HG03460 (cell line): ENCODE data around the gene MIS18BP1.
A peak's percentile ranks its signal among the peaks of the same experiment; 100 is the strongest.
"Not testable (repeated sequence)": the region's sequence is repeated elsewhere in the genome, so short reads cannot be mapped to it uniquely, and the experiment has no call there.

Source experiments
- ATAC-seq: cut with Tn5 transposase; IDR thresholded peaks from one replicate; pipeline ENCODE4 v1.9.1; 2021; ENCODE audit not compliant: unreplicated experiment

The MIS18BP1 gene

DNA sequence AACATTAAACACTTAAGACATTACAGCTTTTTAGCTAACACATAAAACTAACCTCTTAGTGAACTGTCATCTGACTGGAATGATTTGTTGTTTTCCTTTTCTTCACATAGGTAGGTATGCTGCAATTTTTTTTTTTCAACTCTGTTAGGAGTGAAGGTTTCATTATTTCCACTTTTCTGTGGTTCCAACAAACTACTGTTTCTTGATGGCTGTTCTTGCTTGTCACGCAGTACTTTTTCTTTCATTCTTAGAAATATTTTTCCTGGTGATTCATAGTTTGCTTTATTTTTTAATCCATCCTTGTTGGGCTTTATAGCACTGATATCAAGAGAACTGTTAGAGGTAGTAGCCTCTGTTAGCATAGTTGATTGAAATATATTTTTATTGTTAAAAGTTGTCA lies 6.3 kb downstream of the MIS18BP1 start:
- ATAC-seq, result no peak

DNA sequence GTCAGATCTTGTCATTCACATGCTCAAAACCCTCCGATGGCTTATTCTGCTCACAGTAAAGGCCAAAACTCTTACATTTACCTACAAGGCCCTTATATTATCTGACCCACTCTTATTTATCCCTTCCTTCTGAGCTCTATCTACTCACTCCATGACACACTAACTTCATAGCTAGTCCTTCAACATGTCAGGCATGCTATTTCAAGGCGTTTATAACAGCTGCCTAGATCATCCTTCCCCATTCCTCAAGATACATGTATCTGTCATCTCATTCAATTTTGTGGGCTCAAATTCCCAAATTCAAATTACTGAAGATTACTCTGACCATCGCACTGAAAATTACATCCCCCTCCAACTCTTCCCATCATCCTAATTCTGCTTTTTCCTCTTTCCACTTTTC lies 6.9 kb downstream of the MIS18BP1 start:
- ATAC-seq, result no peak

DNA sequence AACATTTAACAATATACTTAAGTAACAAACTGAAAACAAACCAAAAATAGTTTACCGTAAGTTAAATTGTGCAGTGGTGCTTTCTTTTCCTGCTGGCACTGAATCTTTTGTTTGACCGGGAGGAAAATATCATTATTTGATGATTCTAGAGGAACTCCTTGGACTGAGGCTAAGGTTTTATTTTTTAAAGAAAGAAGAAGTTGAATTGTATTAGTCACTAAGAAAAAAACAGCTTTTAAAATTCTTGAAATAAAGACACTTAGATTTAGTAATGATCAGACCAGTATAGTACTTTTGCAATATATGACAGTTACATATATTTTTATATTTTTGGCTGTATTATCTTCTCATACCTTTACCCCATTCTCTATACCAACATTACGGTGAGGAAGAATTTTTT lies 10.3 kb downstream of the MIS18BP1 start:
- no peak for ATAC-seq

DNA sequence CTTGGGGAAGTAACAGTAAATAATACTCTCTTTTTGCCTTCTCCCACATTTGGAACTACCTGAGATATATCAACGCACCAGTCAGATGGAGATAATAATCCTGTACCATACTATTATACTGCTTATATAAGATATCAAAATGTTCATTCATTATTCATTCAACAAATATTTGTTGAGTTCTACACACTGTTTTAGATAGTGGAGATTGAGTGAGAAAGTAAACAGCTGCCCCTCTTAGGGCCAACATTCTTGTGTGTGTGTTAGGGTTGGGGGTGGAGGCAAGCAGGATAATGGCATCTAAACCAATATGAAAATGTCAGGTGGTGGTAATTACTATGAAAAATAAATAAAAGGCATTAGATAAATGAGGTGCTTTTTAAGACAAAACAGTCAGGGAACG lies 14.0 kb downstream of the MIS18BP1 start:
- ATAC-seq, result no peak

DNA sequence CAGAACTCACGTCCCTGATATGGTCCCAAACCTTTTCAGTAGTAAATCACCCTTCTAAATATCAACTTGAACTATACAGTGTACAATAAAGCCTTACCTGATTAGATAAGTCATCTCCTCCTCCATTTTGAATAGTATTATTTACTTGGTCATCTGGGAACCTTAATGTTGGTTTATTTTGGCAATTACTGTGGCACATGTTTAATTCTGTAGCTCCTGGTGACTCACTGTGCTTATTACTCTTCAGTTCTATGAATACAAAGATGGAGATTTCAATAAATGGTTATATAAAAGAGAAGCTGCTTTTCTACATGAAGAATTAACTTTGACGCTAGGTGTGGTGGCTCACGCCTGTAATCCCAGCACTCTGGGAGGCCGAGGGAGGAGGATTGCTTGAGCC lies 25.4 kb downstream of the MIS18BP1 start:
- ATAC-seq, result no peak

DNA sequence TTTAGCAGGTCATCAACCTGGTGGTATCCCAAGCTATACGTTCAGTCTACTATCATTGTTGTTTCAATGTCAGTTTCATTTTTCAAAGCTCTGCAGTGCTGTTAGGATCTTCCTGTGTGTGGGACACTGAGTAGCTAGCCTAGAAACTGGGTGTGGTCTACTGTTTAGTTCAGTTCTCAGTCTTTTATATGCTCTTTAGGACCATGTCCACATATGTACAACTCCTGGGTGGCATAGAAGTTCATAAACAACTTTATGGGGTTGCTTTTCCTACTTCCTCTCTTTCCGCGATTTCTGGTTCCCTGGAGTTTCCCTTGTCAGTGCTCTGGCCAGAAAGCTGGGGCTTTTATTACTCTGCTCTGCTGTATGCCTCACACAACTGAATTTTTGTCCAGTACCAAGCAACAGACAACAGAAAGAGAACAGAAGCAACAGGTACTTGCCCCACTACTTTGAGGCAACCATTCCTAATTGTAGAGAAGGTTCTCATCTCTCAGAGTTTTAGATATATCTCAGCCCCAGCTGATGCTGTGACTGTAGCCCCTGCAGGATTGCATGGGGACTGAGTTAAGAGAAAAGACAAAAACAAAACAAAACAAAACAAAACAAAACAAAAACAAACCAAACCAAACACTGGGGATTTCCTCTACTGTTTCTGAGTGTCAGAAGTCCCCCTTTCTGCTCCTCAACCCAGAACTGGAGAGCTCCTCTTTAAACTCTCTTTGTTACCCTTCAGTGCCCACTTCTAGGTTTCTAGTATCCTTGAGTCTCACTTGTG lies 30.3 kb downstream of the MIS18BP1 start:
- ATAC-seq, result peak; percentile 66

DNA sequence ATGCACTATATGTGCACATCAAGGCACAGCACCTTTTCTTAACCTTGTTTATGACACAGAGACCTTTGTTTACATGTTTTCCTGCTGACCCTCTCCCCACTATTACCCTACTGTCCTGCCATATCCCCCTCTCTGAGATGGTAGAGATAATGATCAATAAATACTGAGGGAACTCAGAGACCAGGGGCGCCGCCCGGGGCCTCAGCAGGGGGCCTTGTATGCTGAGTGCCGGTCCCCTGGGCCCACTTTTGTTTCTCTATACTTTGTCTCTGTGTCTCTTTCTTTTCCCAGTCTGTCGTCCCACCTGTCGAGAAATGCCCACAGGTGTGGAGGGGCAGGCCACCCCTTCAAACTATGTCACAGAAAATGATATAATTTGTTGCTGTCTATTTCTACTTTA lies 38.7 kb downstream of the MIS18BP1 start:
- ATAC-seq, result not testable (repeated sequence)

DNA sequence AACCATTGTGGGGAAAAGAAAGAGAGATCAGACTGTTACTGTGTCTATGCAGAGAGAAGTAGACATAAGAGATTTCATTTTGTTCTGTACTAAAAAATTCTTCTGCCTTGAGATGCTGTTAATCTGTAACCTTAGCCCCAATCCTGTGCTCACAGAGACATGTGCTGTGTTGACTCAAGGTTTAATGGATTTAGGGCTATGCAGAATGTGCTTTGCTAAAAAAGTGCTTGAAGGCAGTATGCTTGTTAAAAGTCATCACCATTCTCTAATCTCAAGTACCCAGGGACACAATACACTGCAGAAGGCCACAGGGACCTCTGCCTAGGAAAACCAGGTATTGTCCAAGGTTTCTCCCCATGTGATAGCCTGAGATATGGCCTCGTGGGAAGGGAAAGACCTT lies 39.3 kb downstream of the MIS18BP1 start:
- not testable (repeated sequence) for ATAC-seq

DNA sequence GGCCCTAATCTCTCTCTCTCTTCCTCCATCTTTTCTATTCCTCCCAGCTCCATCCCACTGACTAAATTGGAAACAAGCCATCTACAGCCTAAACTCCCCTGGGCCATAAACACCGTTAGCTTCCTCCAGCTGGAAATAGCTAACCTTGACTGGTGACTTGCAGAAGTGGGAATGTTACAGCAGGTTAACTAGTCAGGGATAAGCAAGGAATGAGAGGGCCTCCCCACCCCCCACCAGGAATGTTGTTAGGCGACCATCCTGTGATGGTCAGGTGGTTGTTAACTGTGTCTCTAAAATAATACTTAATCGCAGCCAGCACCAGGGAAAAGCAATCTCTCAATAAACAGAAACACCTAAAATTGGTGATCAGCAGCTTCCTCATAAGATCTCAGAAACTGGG lies 40.8 kb downstream of the MIS18BP1 start:
- ATAC-seq, result no peak

DNA sequence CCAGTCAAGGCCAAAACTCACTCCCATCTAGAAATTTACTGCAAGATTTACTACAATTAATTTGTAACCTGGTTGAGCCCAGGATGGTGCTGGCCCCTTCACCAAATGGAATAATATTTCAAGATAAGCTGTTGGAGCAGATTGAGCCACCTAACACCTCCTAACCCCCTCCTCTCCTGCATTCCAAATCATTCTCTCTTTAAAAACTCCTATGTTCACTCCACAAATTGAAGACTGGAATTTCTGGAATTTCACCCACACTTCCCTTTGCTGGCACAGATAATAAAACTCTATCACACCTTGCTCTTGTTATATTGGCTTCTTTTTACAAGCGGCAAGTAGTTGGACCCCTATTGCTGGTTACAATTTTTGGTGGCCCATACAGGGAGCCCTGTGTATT lies 41.7 kb downstream of the MIS18BP1 start:
- no peak for ATAC-seq

DNA sequence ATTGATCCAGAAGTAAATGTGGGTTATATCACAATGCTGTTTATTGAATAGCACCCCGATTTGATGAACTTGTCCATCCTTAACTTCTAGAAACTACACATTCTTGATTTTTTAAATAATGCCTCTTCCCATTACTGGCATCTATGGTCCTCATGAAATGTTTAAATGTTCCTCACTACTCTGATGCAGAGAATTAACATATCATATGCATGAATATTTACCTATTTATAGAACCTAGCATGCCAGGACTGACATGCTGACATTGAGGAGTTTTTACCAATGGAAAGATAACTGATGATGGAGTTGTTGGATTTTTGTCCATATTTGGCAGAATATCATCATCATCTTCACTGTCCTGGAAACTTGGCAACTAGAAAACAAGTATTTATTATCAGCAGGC lies 42.8 kb downstream of the MIS18BP1 start:
- ATAC-seq, result no peak

DNA sequence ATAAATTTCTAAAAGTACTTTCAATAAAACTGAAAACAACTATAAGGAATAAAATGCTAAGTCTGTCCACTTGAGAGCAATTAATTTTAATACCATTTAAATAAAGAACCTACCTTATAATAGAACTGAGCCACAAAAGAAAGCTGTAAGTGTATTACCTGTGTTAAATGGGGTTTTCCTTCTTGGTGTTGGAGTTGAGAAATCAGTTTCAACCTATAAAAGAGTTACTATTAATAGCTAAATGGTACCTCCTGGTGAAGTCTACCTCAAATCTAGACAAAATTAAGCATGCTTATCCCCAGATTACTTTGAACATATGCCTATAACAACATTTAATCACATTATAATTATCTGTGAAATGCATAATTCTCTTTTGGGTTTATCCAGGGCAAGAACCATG lies 48.8 kb downstream of the MIS18BP1 start:
- ATAC-seq, result no peak

DNA sequence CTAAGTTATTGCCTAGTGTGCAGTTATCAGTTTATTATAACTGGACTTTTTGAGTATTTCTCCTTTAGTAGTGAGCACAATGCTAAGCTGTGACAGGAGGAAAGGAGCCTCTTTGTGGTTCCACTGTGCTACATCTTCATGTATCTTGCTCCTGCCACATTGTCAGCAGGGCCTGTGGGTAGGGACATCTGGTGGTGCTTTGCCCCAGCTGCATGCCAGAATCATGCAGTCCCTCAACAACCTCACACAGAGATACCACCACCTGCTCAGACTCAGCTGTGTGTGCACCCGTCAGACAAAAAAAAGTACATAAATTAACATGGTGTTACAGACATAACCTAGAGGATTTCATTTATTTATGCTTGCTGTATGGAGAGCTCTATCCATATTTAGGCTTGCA lies 51.1 kb downstream of the MIS18BP1 start:
- peak; percentile 79 for ATAC-seq

DNA sequence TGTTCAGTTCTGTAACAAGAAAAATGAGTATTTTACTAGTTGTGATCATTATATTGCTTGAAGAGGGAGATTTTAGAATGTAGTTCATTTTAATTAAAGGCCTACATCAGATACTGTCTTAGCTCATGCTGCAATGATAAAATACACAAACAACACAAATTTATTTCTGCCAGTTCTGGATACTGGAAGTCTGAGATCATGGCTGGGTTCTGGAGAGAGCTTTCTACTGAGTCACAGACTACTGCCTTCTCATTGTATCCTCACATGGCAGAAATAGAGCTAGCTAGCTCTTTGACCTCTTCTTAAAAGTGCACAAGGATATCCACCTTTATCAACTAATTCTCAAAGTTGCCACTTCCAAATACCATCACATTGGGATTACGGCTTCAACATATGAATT lies 53.8 kb downstream of the MIS18BP1 start:
- ATAC-seq, result no peak

DNA sequence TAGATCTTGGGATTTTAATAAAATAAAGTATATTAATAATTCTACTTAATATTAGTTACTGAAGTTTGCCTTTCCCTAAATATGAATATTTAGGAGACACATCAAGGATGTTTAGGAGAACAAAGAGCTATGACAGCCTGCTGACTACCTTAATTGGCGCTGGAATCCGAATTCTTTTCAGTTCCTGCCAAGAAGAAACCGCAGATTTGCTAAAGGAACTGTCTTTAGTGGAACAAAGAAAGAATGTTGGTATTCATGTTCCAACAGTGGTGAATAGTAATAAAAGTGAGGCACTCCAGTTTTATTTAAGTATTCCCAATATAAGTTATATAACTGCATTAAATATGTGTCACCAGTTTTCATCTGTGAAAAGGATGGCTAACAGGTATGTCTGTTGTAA lies 54.5 kb downstream of the MIS18BP1 start:
- ATAC-seq, result no peak

DNA sequence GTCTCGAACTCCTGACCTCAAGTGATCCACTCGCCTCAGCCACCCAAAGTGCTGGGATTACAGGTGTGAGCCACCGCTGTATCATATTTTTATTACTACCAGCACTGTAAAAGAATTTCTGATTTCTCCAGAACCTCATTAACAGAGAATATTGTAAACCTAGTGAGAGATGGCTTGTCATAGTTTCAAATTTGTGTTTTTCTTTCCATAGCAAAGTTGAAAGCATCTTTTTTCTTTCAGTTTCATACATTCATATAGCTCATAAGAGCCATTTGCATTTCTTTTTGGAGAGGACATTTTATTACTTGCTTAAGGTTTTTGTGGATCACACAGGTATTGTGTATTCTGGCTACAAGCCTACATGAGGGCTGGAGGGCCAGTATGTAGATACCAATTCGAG lies 58.0 kb downstream of the MIS18BP1 start:
- ATAC-seq, result no peak

DNA sequence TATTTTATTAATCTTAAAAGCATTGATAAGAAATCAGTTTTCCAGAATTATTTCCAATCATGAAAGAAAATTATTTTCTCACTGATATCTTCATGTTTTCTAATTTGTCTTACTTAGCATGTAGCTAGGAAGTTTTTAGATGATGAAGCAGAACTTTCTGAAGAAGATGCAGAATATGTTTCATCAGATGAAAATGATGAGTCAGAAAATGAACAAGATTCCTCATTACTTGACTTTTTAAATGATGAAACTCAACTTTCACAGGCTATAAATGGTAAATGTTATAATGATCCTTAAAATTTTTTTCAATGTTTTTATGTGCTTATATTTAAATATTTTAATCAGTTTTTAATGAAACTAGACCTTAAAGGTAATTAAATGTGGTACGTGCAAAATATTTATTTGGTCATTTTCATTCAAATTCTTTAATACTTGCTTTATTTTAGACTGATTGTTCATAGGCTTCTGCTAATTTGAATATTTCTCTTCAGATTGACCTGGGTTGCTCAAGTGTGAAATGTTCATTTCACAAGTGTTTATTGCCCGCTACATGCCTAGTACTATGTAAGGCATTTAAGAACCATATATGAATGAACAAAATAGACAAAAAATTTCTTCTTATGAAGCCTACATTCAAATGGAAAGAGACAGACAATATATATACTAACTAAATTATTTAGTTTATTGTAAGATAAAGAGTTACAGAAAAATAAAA lies 67.7 kb downstream of the MIS18BP1 start:
- no peak for ATAC-seq

DNA sequence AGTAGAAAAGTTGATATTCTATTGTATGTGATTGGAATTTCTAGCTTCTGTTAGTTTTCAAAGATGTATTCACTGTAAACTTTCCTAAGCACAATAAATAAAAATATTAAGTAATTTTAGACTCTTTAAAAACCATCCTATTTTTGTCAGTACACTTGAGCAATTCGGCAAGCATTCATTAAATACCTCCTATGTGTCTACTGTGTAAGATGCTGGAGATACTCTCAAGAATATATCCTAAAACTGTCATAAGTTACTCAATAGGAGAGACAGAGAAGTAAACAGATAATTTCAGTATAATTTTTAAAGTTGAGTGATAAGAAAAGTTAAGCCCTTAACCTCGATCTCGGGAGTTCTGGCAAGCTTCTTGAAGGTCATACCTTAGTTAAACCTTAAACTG lies 71.2 kb downstream of the MIS18BP1 start:
- ATAC-seq, result no peak

DNA sequence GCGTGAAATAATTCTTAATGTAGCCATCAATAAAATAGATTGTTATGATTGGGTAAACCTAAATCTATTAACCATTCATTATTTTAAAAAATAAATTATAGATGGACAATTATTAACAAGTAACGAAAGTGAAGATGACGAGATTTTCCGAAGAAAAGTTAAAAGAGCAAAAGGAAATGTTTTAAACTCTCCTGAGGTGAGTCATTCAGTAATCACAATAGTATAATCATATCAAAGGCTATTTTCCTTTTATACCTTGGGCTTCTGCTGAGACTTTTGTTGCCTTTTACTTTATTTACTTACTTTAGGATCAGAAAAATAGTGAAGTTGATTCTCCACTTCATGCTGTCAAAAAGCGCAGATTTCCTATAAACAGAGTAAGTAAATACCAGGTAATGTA lies 71.7 kb downstream of the MIS18BP1 start:
- ATAC-seq, result no peak

DNA sequence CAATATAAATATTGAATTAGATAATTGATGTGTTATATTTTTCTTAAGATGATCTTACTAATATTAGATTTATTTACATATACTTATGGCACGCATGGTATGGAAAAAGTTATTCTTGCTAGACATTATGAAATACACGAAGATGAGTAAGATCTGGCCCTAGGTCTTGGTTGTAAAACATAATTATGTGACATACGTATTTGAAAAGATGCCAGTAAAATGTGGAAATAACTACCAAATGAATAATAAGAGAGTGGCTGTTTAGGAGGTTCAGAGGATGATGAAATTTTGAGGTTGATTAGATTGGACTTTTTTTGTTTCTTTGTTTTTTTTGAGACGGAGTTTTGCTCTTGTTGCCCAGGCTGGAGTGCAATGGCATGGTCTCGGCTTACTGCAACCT lies 75.9 kb downstream of the MIS18BP1 start:
- ATAC-seq, result no peak

DNA sequence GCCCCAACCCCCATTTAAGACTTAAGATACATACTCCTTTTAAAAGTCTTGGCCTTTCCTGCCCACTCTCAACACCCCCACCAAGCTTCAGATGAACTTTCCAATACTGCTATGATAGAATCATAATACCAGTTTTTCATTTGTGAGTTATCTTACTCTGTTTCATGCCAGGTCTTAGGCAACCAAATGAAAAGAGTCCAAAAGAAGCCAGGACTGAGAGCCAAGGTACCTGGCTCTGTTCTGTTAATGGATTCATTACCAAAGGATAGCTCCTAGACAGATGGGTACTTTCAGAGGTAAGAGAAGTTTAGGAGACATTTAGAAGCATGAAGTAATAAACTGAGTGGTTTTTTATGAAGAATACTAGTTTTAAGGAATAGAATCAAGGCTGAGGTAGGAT lies 83.1 kb downstream of the MIS18BP1 start:
- ATAC-seq, result no peak

DNA sequence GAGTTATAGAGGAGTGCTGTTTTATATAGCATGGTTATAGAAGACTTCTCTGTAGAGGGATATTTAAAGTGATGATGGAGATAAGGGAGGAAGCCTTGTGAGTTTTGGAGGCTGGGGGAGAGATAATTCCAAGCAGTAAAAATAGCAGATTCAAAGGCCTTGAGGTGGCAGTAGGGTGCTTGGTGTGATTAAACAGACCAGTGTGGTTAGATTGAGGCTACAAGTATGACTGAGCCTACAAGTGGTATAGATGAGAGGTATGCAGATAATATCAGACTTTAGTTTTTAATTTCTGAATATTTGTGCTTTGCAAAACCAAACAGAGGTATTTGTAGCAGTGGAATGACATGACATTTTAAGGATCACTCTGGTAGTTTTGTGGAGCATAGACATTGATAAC lies 96.9 kb downstream of the MIS18BP1 start:
- peak; percentile 59 for ATAC-seq
